ENCODE results near the gene MS4A4E.
"Not testable (repeated sequence)": the region's sequence is repeated elsewhere in the genome, so short reads cannot be mapped to it uniquely, and the experiment has no call there.

MS4A4E gene

DNA sequence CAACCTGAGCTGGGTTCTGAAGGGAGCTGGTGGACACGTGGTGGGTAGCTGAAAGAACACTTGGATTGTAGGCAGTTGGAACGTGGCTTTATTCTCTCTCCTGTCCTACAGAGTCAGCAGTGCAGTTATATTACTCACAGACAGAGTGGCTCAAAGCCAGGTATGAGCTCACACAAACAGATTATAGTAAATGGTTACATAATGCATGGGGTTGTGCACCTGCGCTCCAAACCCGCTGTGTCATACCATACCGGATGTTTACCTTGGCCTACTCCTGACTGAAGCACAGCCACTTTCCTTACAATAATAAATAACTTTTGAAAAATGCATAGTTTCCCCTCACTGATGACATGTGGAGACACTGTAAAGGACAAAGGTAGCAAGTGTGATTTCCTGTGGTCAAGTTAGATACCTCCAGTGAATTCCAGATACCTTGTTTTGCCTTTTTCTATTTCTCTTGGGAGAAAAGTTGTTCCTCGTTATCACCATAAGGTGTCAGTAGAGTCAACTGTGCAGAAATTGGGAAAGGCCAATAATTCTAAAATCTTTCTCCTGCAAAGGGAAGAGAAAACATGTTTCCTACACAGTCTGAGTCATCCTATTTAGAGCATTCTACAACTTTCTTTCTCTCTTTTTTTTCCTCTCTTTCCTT lies 73.5 kb downstream of the MS4A4E start:
- DNase-seq: peak; percentile 41

DNA sequence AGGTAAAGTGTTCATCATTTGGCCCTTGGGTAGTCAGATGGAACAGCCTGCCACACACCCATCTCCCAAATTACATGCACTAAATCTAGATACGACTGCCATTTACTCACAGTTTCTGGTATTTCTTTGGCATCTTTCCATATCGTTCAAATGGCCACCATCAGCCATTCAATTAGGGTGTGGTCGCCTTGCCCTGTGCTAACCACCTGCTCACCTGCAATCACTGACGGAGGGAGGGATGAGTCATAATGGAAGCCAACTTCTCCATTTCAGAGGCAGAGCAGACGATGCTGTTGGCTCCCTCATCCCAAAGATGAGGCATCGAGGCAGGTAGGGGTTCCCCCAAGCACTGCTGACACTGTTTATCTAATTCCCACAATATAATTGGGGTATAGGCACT lies 74.6 kb downstream of the MS4A4E start:
- no peak for DNase-seq

DNA sequence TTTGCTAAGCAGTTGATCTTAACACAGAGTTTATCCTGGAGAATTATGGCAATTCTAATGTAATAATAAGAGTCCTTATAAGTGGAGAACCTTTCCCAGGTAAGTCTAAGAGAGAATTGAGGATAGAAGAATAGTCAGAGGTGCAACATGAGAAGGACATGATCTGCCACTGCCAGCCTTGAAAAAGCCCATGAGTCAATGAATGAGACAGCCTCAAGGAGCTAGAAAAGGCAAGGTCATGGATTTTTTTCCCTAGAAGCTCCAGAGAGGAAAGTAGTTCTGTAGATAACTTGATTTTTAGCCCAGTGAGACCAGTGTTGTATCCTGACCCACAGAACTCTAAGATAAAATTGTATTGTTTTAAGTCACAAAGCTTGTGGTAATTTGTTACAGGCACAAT lies 77.0 kb downstream of the MS4A4E start:
- no peak for DNase-seq

DNA sequence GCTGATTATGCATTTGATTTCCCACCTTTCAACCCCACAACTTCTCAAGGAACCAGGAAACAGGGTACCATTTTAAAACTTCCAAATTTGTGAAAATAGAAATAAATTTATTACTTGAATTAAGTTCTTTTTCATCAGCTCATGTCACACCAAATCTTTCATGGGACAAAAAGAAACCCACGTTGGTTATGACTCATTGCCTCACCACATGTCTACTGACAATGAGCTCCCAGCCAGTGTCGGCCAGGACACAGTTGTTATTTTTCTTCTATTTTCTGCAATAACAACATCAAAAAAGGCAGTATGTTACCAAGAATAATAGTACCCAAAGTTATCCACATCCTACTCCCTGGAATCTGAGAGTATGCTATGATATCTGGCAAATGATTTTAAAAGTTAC lies 77.4 kb downstream of the MS4A4E start:
- no peak for DNase-seq

DNA sequence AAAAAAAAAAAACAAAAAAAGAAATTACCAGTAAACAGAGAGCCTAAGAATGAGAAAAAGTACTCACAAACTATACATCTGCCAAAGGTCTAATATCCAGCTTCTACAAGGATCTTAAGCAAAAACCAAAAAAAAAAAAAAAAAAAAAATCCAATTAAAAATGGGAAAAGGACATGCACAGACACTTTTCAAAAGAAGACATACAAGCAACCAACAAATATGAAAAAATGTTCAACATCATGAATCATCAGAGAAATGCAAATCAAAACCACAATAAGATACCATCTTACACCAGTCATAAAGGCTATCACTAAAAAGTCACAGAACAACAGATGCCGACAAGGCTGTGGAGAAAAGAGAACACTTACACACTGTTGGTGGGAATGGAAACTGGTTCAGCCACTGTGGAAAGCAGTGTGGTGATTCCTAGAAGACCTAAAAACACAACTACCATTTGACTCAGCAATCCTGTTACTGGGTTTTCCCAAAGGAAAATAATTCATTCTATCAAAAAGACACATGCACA lies 78.3 kb downstream of the MS4A4E start:
- DNase-seq: no peak

DNA sequence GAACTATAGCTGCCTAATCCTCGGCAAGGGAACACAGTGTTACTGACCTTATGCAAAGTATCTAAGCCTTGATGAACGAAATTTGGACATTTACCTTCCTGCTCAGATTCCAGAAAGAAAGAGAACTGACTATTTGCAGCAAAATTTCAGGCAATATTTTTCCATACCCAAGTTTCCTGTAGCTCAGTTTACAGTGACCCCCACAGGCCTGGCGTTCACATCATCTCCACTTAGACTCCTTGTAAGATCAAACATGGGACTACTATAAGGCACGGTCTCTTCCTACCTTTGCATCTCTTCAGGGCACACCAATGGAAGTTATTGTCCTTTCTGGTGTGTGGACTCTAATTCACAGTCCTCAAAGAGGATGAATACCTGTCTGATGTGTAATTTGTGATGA lies 81.2 kb downstream of the MS4A4E start:
- DNase-seq: no peak

DNA sequence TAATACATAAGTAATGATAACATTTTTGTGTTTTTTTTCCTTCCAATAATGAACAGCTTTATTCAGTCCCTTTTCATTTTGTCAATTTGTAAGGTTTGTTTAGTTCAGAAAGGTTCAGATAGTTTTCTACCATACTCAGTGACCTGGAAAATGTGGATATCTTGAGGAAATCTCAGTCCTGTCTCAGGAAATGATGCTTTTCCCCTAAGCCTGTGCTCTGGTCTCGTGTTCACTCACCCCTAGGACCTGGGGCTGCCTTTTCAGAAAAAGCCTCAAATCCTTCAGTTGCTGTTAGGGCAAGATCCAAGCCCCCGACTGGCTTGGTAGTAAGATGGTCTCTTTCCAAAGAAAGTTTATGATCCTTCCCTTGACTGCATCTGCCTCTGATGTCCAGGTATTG lies 81.8 kb downstream of the MS4A4E start:
- no peak for DNase-seq

DNA sequence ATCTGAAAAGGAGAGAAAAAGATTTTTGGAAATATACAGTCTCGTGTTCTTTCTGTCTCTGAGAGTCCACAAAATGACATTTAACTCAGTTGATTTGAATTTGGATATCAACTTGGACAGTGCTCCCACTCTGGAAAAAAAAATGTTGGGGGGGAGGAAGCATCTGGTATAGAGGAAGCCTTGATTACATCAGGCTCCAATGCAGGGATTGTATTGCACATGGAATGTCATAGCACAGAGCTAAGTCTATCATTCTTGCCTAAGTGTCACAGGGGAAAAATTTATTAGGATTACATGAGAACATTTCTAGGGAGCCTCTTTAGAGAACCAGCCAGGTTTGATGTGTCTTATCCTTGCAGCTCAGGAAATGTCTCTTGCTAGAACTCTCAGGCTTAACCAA lies 83.1 kb downstream of the MS4A4E start:
- DNase-seq: no peak

DNA sequence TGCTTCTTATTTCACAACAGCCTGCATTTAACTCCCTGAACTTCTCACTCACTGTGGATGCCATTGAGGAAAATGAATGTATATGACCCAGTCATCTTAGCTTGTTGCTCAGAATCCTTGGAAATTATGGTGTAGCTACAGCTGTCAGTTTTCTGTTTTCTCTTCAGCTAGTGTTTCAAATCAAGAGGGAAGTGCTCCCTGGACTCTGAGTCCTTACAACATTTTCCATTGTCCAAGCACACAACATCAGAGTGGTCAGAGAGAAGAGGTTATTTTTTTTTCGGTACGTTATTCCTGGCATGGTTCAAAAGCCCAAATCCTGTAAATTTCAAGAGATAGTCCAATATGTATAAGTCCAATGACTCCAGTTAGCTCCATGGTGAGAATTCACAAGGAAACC lies 83.7 kb downstream of the MS4A4E start:
- no peak for DNase-seq

DNA sequence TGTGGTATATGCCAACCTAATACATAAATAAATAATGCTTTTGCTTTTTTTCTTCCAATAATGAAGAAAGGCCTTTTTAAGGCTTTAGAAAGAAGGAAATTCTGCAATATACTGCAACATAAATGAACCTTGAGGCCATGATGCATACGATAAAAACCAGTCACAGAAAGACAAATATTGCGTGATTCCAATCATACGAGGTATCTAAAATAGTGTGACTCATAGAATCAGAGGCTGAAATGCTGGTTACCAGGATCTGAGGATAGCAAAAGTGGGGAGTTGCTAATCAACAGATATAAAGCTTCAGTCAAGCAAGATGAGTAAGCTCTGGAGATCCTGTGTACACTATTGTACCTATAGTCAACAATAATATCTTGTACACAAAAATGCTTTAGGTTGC lies 84.3 kb downstream of the MS4A4E start:
- no peak for DNase-seq

DNA sequence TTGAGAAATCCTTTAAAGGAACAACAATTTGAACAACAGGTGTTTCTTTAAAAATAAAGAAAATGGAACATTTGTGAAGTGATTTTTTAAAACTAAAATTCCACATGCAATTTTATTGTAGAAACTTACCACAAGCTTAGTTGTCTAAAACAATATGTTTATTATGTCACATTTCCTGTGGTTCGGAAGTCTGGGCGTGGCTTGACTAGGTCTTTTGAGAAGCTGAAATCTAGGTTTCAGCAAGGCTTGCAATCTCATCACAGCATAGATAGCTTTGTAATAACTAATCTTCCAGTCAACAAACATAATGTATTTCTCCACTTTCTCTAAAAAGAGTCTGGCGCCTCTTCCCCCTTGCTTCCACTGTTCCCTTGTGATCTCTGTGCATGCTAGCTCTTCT lies 87.0 kb downstream of the MS4A4E start:
- no peak for DNase-seq

DNA sequence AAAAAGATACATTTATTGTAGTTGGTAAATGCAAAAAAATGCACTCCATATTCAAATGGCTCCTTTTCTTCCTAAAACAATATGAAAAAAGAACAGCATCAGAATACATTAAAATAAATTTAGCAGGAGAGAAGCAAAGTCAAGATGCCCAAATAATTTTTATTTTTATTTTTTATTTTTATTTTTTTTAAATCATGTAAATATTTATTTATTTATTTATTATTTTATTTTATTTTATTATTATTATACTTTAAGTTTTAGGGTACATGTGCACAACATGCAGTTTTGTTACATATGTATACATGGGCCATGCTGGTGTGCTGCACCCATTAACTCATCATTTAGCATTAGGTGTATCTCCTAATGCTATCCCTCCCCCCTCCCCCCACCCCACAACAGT lies 90.2 kb downstream of the MS4A4E start:
- DNase-seq: not testable (repeated sequence)

DNA sequence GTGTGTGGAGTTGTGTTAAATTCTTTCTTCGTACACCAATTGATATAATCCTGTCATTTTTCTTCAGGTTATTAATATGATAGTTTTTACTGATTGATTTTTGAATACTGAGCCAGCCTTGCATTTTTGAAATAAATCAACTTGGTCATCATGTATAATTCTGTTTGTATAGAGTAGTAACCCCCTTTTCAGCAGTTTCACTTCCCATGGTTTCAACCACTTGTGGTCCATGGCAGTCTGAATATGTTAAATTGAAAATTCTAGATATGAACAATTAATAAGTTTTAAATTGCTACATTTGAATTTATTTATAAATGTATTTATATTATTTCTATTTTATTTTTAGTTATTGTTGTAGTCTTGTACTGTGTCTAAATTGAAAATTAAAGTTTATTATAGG lies 92.7 kb downstream of the MS4A4E start:
- DNase-seq: no peak

Measured in SHP77 treated with DMSO at 0.1 percent for 48 hours (cell line).